K562 (cell line): ENCODE data around the gene ANKMY1. TPM values are rescaled to one million over a fixed set of nuclear protein-coding genes. Genes with fewer than 3 reads are reported as not detected.

ENCODE experiments used
- ATAC-seq: fragments of 200-7000 bp; cut with Tn5 transposase; 3 replicates; pipeline ENCODE4 v1.9.1; 2020; ENCODE audit warnings: moderate library complexity
- BruUV-seq: library from RNA; stranded (reverse); fragments of 400-500 nt; replicated peaks from 2 replicates; lab custom pipeline; 2021; lab: Mats Ljungman, UMichigan
- CTCF ChIA-PET: fragments of 300-600 bp; formaldehyde crosslinking; extraction: SDS; loops from one replicate; lab custom pipeline; 2021; ENCODE audit warnings: low intra/inter-chr PET ratio; lab: Yijun Ruan, JAX
- POLR2A ChIA-PET: fragments of 300-600, 350-650 bp; sonication (Branson Sonifier 250); formaldehyde crosslinking; extraction: SDS; loops from one replicate; lab custom pipeline; 2021; ENCODE audit warnings: antibody characterized with exemption, inconsistent platforms; lab: Yijun Ruan, JAX
- DNase-seq, 4 experiments: peaks; one replicate each; pipeline versions ENCODE4 v3.0.0 to v3.0.0-alpha.2; 2011 to 2018; ENCODE audit warnings: low spot score in 3 of 4, mixed read lengths in 3 of 4; ENCODE audit errors: extremely low read depth in 1 of 4
- FAIRE-seq: peaks from 2 replicates; lab custom pipeline; 2011; peaks lifted over from hg19 to GRCh38; lab: Jason Lieb, UNC
- H2AFZ ChIP-seq: 2 replicates; pipeline ENCODE4 v1.6.0; 2011; ENCODE audit warnings: low read depth, low read length, control low read depth, inconsistent platforms
- H3K27ac ChIP-seq: fragments of 200-600 bp; 3 replicates; pipeline ENCODE4 v1.8.0; 2011; ENCODE audit warnings: low read depth, mild to moderate bottlenecking, control low read depth, inconsistent platforms, low read length, moderate library complexity, mixed read lengths; ENCODE audit errors: extremely low read depth
- H3K27me3 ChIP-seq, 2 experiments: fragments of 300-600 bp in 1 of 2; 2 replicates in 1 of 2; 3 replicates in 1 of 2; pipeline versions ENCODE4 v1.6.0 to v1.8.0; 2011; ENCODE audit warnings: inconsistent platforms in 2 of 2, low read length in 2 of 2, mild to moderate bottlenecking in 1 of 2, mixed read lengths in 1 of 2, moderate library complexity in 1 of 2; ENCODE audit not compliant: control insufficient read depth in 2 of 2, insufficient read depth in 2 of 2
- H3K36me3 ChIP-seq: fragments of 300-600 bp; 3 replicates; pipeline ENCODE4 v1.8.0; 2011; ENCODE audit warnings: mild to moderate bottlenecking, low read length, inconsistent platforms; ENCODE audit not compliant: control insufficient read depth, insufficient read depth
- H3K4me1 ChIP-seq, 2 experiments: fragments of 200-600 bp in 1 of 2; replicated peaks in 1 of 2; 2 replicates in 1 of 2; 3 replicates in 1 of 2; pipeline versions ENCODE4 v1.5.1 to v1.8.0; 2011; ENCODE audit warnings: inconsistent platforms in 2 of 2, low read length in 2 of 2, mild to moderate bottlenecking in 1 of 2, mixed read lengths in 1 of 2, moderate library complexity in 1 of 2; ENCODE audit not compliant: control insufficient read depth in 2 of 2, insufficient read depth in 2 of 2
- H3K4me2 ChIP-seq: 2 replicates; pipeline ENCODE4 v1.6.1; 2011; ENCODE audit warnings: low read length, control low read depth, inconsistent platforms, mixed read lengths; ENCODE audit not compliant: insufficient read depth
- H3K4me3 ChIP-seq: fragments of 200-600 bp; sonication (generic), shearing (Covaris generic); 2 replicates; pipeline ENCODE4 v1.5.1; 2016; ENCODE audit warnings: control low read depth, inconsistent platforms
- H3K79me2 ChIP-seq: fragments of 200-600 bp; 3 replicates; pipeline ENCODE4 v1.8.0; 2011; ENCODE audit warnings: low read length, inconsistent platforms; ENCODE audit not compliant: control insufficient read depth, insufficient read depth
- H3K9ac ChIP-seq, 2 experiments: 2 replicates each; pipeline versions ENCODE4 v1.6.0 to v1.6.1; 2011; ENCODE audit warnings: low read depth in 2 of 2, low read length in 2 of 2, control low read depth in 1 of 2, inconsistent platforms in 1 of 2, mild to moderate bottlenecking in 1 of 2, mixed read lengths in 1 of 2; ENCODE audit not compliant: insufficient read depth in 1 of 2
- H3K9me1 ChIP-seq: one replicate; pipeline ENCODE4 v1.6.0; 2011; ENCODE audit warnings: inconsistent platforms, mild to moderate bottlenecking, low read length, moderate library complexity; ENCODE audit not compliant: control insufficient read depth, insufficient read depth
- H3K9me3 ChIP-seq: replicated peaks from 2 replicates; pipeline ENCODE4 v1.5.1; 2011; ENCODE audit warnings: low read depth, low read length, inconsistent platforms; ENCODE audit not compliant: control insufficient read depth, insufficient read depth
- H4K20me1 ChIP-seq: replicated peaks from 2 replicates; pipeline ENCODE4 v1.6.1; 2011; ENCODE audit warnings: low read length, inconsistent platforms, mixed read lengths; ENCODE audit not compliant: control insufficient read depth, insufficient read depth
- ATF7 ChIP-seq: fragments of 450-650 bp; IDR thresholded peaks from 2 replicates; pipeline ENCODE4 v1.7.1; 2014; ENCODE audit warnings: mild to moderate bottlenecking, moderate library complexity
- DNMT1 ChIP-seq: fragments of 450-650 bp; IDR thresholded peaks from 2 replicates; pipeline ENCODE4 v1.6.1; 2016; ENCODE audit warnings: antibody characterized with exemption, mild to moderate bottlenecking
- E4F1 ChIP-seq: fragments of 250-450 bp; sonication (Bioruptor Pico); IDR thresholded peaks from 2 replicates; pipeline ENCODE4 v1.5.0; 2021; ENCODE audit warnings: mild to moderate bottlenecking, borderline replicate concordance
- GABPA ChIP-seq: fragments of 200-800 bp; sonication (Bioruptor generic); conservative IDR thresholded peaks from 2 replicates; pipeline ENCODE4 v1.6.1; 2016; ENCODE audit warnings: low read depth, missing genetic modification characterization, missing compliant biosample characterization
- SIX5 ChIP-seq, 2 experiments: IDR thresholded peaks; 2 replicates each; pipeline ENCODE4 v1.6.1; 2011; ENCODE audit warnings: low read length in 2 of 2, borderline replicate concordance in 1 of 2, low read depth in 1 of 2, mild to moderate bottlenecking in 1 of 2, moderate library complexity in 1 of 2; ENCODE audit not compliant: insufficient read depth in 1 of 2
- VEZF1 ChIP-seq: fragments of 200-800 bp; sonication (Bioruptor generic); IDR thresholded peaks from 2 replicates; pipeline ENCODE4 v1.6.1; 2017; ENCODE audit warnings: missing genetic modification characterization, missing compliant biosample characterization
- XRCC5 ChIP-seq: fragments of 200-400 bp; formaldehyde crosslinking; IDR thresholded peaks from 2 replicates; pipeline ENCODE4 v1.6.1; 2017; ENCODE audit warnings: low read depth, mild to moderate bottlenecking, low read length
- ZNF318 ChIP-seq, 2 experiments: fragments of 450-650 bp; IDR thresholded peaks; 2 replicates each; pipeline ENCODE4 v1.6.1; 2016; ENCODE audit warnings: mild to moderate bottlenecking in 2 of 2, borderline replicate concordance in 1 of 2, low read depth in 1 of 2, moderate library complexity in 1 of 2
- WGBS: fragments of 100-300 bp; shearing (Covaris generic); methylation state at CpG from one replicate; pipeline ENCODE4 v1.1.6; 2016; ENCODE audit warnings: low coverage, mixed read lengths; ENCODE audit not compliant: insufficient coverage; ENCODE audit errors: missing lambda C conversion rate; 5-methylcytosine and 5-hydroxymethylcytosine counted together
- in situ Hi-C: fragments of 300-500 bp; cut with MboI; formaldehyde crosslinking; loops from 4 replicates; pipeline ENCODE4 v1.15.0; 2018; ENCODE audit warnings: inconsistent platforms, mixed read lengths
- intact Hi-C: fragments of 100-400 bp; cut with micrococcal nuclease; formaldehyde crosslinking; loops from 2 replicates; pipeline ENCODE4 v1.14.2; 2022
- polyA plus RNA-seq, 8 experiments: library from polyadenylated mRNA; depleted of rRNA in 4 of 8; stranded (reverse) in 5 of 8; unstranded in 3 of 8; fragments of >200 nt; fragmentation: Nextera tagmentation in 2 of 8; fragmentation: Illumina TruSeq in 1 of 8; extraction: Ambion mirVana in 2 of 8; extraction: Trizol in 1 of 8; gene quantifications; 2 replicates each; pipeline versions ENCODE4 v1.2.1 to v1.2.3, GENCODE V29; 2011 to 2014; ENCODE audit warnings: inconsistent platforms in 1 of 8, missing spikeins in 1 of 8
- total RNA-seq, 7 experiments: library from RNA; depleted of rRNA in 6 of 7; stranded (reverse); fragments of >200 nt in 6 of 7; fragmentation: Illumina TruSeq in 2 of 7; extraction: Trizol in 2 of 7; gene quantifications; 2 replicates each; pipeline versions ENCODE4 v1.2.1 to v1.2.3, GENCODE V29; 2011 to 2021; ENCODE audit warnings: low replicate concordance in 1 of 7

Gene ANKMY1
- total and polyA plus RNA-seq, 9 of the 15 experiments (the other 6 are each of a cell fraction or from before 2014, with no cell fraction given), result 0.75 to 15.1 (median 11.7) TPM

GRCh38 chr2:240465765-240466578, 91.8 kb downstream of the ANKMY1 start:
- POLR2A ChIA-PET, result interaction anchor here (0.7 kb wide), 1 partner anchor 11 kb away, joined by 3 read pairs; no protein-coding TSS in a partner anchor
- no peaks in the 10 kb centered on the region for H4K20me1 ChIP-seq
- H2AFZ ChIP-seq, result no peak overlapping the region
- no peaks in the 10 kb centered on the region for H3K27me3 ChIP-seq
- no peak overlapping the region for H3K27ac ChIP-seq
- CTCF ChIA-PET, result no interaction called here
- no peak for ATAC-seq
- in situ Hi-C loops (no loop called here), intact Hi-C loops (no loop called here)
- no peak for FAIRE-seq
- no TSS peak for BruUV-seq
- H3K4me3 ChIP-seq, result no peak overlapping the region
- no peaks in the 10 kb centered on the region for H3K9me3 ChIP-seq
- H3K79me2 ChIP-seq, result no peaks in the 10 kb centered on the region
- H3K4me1 ChIP-seq, result peaks cover 0 to 7% of the 10 kb centered on the region in 2 experiments; a peak in 1 of 5 replicates
- 78% methylated on average over 8 of the region's 28 CpGs for WGBS
- no peak for DNase-seq
- no peaks in the 10 kb centered on the region for H3K36me3 ChIP-seq
- H3K9ac ChIP-seq, result no peak overlapping the region
- no peaks in the 10 kb centered on the region for H3K9me1 ChIP-seq
- H3K4me2 ChIP-seq, result no peak overlapping the region
- TF ChIP-seq DNMT1, result no peak
- no peak for TF ChIP-seq ATF7
- TF ChIP-seq SIX5 (IDR thresholded peaks at IDR 0.05; ENCODE audit: borderline replicate concordance in 1 of 2, insufficient read depth in 1 of 2, low read depth in 1 of 2, low read length in 2 of 2), result no peak
- TF ChIP-seq VEZF1, result no peak
- no peak for TF ChIP-seq XRCC5
- no peak for TF ChIP-seq E4F1 (CRISPR knock-in tag)
- TF ChIP-seq ZNF318 (IDR thresholded peaks at IDR 0.05; ENCODE audit: borderline replicate concordance in 1 of 2, low read depth in 1 of 2), result no peak
- TF ChIP-seq GABPA, result no peak
